ENCODE measurements around the gene CHI3L2.

DNA sequence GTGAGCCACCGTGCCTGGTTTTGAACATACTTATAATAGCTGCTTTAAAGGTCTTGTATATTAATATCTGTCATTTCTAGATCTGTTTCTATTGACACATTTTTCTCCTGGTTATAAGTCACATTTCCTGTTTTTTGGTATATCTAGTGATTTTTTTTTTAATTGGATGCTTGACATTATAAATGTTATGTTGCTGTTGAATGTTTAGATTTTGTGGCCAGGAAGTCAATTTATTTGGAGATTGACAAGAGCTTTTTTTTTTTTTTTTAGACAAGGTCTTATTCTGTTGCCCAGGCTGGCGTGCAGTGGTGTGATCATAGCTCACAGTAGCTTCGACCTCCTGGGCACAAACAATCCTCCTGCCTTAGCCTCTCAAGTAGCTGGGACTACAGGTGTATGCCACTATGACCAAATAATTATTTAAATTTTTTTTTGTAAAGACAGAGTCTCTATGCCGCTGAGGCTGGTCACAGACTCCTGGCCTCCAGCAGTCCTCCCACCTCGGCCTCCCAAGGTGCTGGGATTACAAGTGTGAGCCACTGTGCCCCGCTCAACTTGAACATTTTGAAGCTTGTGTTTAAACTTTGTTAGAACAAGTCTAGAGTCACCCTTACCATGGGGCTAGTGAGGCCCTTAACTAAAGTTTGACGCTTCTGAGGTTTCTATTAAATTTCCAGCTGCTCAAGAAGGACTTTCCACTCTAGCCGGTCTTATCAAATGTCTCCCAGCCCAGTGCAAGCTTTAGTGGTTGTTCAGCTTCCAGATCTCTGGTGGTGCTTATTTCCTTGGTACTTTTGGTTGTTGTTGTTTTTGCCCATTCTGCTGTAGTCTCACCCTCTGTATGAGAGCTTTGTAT, 8.6 kb upstream of the CHI3L2 start:
- TF ChIP-seq GATA3 (IDR thresholded peaks at IDR 0.05; ENCODE audit: low read depth, low read length) (no peak), GATA2 (IDR thresholded peaks at IDR 0.05; ENCODE audit: low read depth, low read length) (no peak)

Data from SH-SY5Y (cell line).